Ishikawa (cell line): ENCODE measurements around the gene GDAP1L1.

ENCODE experiments used
- CEBPB ChIP-seq: IDR thresholded peaks from 2 replicates; pipeline ENCODE4 v1.6.1; 2012
- EP300 ChIP-seq: IDR thresholded peaks from 2 replicates; pipeline ENCODE4 v1.6.1; 2012; ENCODE audit warnings: borderline replicate concordance
- RAD21 ChIP-seq: IDR thresholded peaks from 2 replicates; pipeline ENCODE4 v1.6.1; 2012; ENCODE audit warnings: low read depth
- TAF1 ChIP-seq: IDR thresholded peaks from 2 replicates; pipeline ENCODE4 v1.6.1; 2012; ENCODE audit warnings: low read depth, mild to moderate bottlenecking
- TEAD4 ChIP-seq: IDR thresholded peaks from 2 replicates; pipeline ENCODE4 v1.6.1; 2012
- ZBTB7A ChIP-seq: IDR thresholded peaks from 2 replicates; pipeline ENCODE4 v1.6.1; 2012; ENCODE audit warnings: low read depth

DNA sequence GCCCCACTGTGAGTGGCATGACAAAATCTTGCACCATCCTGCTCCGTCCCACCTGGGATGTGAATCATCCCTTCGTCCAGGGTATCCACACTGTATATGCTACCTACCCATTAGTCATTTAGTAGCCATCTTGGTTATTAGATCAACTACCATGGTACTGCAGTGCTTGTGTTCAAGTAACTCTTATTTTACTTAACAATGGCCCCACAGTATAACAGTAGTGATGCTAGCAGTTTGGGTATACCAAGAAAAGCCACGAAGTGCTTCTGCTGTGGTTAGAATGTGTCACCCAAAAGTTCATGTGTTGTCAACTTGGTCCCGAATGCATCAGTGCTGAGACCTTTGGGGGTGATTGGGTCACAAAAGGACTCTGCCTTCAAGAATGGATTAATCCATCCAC lies 48.2 kb upstream of the GDAP1L1 start:
- TF ChIP-seq EP300 (no peak), TAF1 (no peak), RAD21 (no peak), ZBTB7A (no peak), TEAD4 (no peak), CEBPB (no peak)
